Kidney capillary endothelial cell (primary cell): ENCODE results near the gene CAPNS1.
"Not testable (repeated sequence)": the region's sequence is repeated elsewhere in the genome, so short reads cannot be mapped to it uniquely, and the experiment has no call there.

ENCODE experiments used
- DNase-seq: peaks from one replicate; pipeline ENCODE4 v3.0.0-alpha.2; 2018; ENCODE audit warnings: low spot score

Gene CAPNS1

GRCh38 chr19:36151144-36152018 is 11.5 kb downstream of the CAPNS1 start:
- peak; percentile 44 for DNase-seq

GRCh38 chr19:36152019-36152351 is 12.1 kb downstream of the CAPNS1 start:
- no peak for DNase-seq

- peak; percentile 48 for DNase-seq
These were observed 12.7 kb downstream of the CAPNS1 start, which contains the start of gene COX7A1 for GRCh38 chr19:36152352-36153091. COX7A1 (minus strand) TSS chr19:36152447; CDS start chr19:36152407, 40 bp downstream.

- DNase-seq = no peak
These were observed 13.3 kb downstream of the CAPNS1 start for GRCh38 chr19:36153126-36153525.

GRCh38 chr19:36160821-36161596 is 21.1 kb downstream of the CAPNS1 start:
- DNase-seq = no peak

DNA sequence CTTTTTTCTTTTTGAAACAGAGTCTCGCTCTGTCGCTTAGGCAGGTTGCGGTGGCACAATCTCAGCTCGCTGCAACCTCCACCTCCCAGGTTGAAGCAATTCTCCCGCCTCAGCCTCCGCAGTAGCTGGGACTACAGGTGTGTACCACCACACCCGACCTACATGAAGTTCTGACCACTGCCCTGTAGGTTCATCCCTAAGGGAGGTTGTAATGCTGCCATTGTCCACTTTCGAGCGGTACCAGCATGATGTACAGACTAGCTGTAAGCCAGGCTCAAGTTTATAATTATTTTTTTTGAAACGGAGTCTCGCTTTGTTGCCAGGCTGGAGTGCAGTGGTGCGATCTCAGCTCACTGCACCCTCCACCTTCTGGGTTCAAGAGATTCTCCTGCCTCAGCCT is 23.9 kb downstream of the CAPNS1 start:
- DNase-seq = no peak

DNA sequence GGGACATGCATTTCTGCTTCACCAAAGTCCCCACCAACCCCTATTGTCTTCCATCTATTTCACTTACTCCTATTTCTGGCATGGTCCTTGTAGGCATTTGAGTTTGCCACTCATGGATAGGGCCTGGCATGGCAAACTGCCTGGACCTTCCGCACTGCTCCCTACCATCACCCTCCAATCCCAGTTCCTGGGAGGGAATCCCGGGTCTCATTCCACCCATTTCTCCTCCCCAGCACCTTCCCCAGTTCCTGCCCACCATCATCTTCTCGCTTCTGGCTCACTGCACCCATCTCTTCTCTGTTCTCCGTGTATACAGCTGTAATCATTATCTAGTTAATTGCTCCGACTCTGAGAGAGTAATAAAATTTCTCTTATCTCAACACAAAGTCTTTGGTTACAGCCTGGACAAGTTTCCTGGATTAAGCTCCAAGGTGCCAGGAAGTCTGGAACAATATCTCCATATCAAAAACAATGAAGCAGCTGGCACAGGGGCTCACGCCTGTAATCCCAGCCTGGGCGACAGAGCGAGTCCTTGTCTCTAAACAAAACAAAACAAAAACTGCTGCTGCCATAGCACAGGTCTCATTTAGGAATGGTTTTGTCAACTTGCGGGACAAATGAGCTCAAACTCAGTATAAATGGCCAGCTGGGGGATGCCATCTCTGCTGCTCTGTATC is 29.4 kb downstream of the CAPNS1 start:
- DNase-seq = peak; percentile 41

GRCh38 chr19:36172852-36173251 is 33.0 kb downstream of the CAPNS1 start:
- no peak for DNase-seq

GRCh38 chr19:36173846-36174245 is 34.0 kb downstream of the CAPNS1 start:
- not testable (repeated sequence) for DNase-seq

GRCh38 chr19:36179077-36179476 is 39.2 kb downstream of the CAPNS1 start:
- DNase-seq = not testable (repeated sequence)

DNA sequence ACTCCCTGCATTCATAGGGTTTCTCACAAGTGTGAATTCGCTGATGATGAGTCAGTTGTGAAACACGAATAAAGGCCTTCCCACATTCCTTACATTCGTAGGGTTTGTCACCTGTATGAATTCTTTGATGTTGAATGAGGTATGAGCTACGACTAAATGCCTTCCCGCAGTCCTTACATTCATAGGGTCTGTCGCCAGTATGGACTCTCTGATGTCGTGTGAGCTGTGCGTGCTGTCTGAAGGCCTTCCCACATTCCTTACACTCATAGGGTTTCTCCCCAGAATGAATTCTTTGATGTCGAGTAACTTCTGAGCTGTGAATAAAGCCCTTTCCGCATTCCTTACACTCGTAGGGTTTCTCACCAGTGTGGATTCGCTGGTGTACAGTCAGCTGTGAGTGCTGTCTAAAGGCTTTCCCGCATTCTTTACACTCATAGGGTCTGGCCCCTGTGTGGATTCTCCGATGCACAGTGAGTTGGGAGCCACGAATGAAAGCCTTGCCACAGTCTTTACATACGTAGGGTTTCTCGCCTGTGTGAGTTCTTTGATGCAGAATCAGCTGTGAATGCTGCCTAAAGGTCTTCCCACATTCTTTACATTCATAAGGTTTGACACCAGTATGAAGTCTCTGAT is 42.9 kb downstream of the CAPNS1 start:
- DNase-seq = no peak

DNA sequence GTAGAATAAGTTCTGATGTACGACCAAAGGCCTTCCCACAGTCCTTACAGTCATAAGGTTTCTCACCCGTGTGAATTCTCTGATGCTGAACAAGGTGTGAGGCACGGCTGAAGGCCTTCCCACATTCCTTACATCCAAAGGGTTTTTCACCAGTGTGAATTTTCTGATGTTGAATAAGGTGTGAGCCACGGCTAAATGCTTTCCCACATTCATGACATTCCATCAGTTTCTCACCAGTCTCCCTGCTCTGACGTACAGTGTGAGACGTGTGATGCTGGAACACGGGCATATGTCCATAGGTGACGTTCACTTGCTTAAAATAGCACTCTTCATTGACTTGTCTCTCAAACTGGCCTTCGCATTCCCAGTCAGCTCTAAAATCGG is 43.4 kb downstream of the CAPNS1 start:
- DNase-seq = no peak

- DNase-seq = not testable (repeated sequence)
These were observed 46.9 kb downstream of the CAPNS1 start for GRCh38 chr19:36186722-36187121.

- DNase-seq = no peak
These were observed 56.4 kb downstream of the CAPNS1 start for GRCh38 chr19:36196249-36196648.

GRCh38 chr19:36198119-36198518 is 58.3 kb downstream of the CAPNS1 start:
- DNase-seq = no peak
